Fibroblast of peridontal ligament (primary cell): ENCODE data around the gene MEGF11.
"Not testable (repeated sequence)": the region's sequence is repeated elsewhere in the genome, so short reads cannot be mapped to it uniquely, and the experiment has no call there.

Experiments
- DNase-seq: peaks from one replicate; pipeline ENCODE4 v3.0.0-alpha.2; 2010; ENCODE audit errors: extremely low read depth

The MEGF11 gene

GRCh38 chr15:66003129-66003528 is 250.4 kb downstream of the MEGF11 start:
- not testable (repeated sequence) for DNase-seq

- DNase-seq, result no peak
Observed at GRCh38 chr15:66001717-66002426, 251.7 kb downstream of the MEGF11 start.

GRCh38 chr15:66001042-66001441 is 252.5 kb downstream of the MEGF11 start:
- DNase-seq, result no peak

- no peak for DNase-seq
Observed at GRCh38 chr15:65998486-65998885, 255.1 kb downstream of the MEGF11 start.

GRCh38 chr15:65996901-65997300 is 256.6 kb downstream of the MEGF11 start:
- DNase-seq, result no peak

- DNase-seq, result no peak
Observed at GRCh38 chr15:65994832-65995231, 258.7 kb downstream of the MEGF11 start.

- DNase-seq, result no peak
Observed at GRCh38 chr15:65993762-65994161, 259.8 kb downstream of the MEGF11 start.

- DNase-seq, result no peak
Observed at GRCh38 chr15:65993236-65993635, 260.3 kb downstream of the MEGF11 start.

GRCh38 chr15:65991721-65992483 is 261.6 kb downstream of the MEGF11 start:
- no peak for DNase-seq

GRCh38 chr15:65990298-65990981 is 263.1 kb downstream of the MEGF11 start:
- no peak for DNase-seq

GRCh38 chr15:65987100-65987499 is 266.4 kb downstream of the MEGF11 start:
- no peak for DNase-seq

GRCh38 chr15:65986416-65986815 is 267.1 kb downstream of the MEGF11 start:
- DNase-seq, result no peak

- DNase-seq, result no peak
Observed at GRCh38 chr15:65985387-65985786, 268.2 kb downstream of the MEGF11 start.

GRCh38 chr15:65982627-65983322 is 270.8 kb downstream of the MEGF11 start:
- DNase-seq, result no peak

GRCh38 chr15:65981837-65982626 is 271.5 kb downstream of the MEGF11 start:
- no peak for DNase-seq

GRCh38 chr15:65980824-65981456 is 272.6 kb downstream of the MEGF11 start:
- DNase-seq, result peak; percentile 67

- no peak for DNase-seq
Observed at GRCh38 chr15:65979837-65980236, 273.7 kb downstream of the MEGF11 start.

GRCh38 chr15:65979316-65979715 is 274.2 kb downstream of the MEGF11 start:
- DNase-seq, result no peak

- no peak for DNase-seq
Observed at GRCh38 chr15:65978110-65978509, 275.4 kb downstream of the MEGF11 start.

- not testable (repeated sequence) for DNase-seq
Observed at GRCh38 chr15:65976196-65976595, 277.4 kb downstream of the MEGF11 start.

GRCh38 chr15:65971741-65971995 is 281.9 kb downstream of the MEGF11 start:
- no peak for DNase-seq
